ENCODE data around the gene FAH.

The FAH gene

GRCh38 chr15:80199869-80200268 is 47.1 kb downstream of the FAH start:
- no peak overlapping the region for H3K9ac ChIP-seq (ENCODE audit: insufficient read length)
- no peaks in the 10 kb centered on the region for H3K9me3 ChIP-seq (ENCODE audit: low read depth, low read length)
- no peak overlapping the region for H3K4me3 ChIP-seq
- no peak overlapping the region for H3K27ac ChIP-seq
- H3K36me3 ChIP-seq (ENCODE audit: insufficient read depth, low read length), result no peaks in the 10 kb centered on the region
- no peak for DNase-seq (ENCODE audit: low read depth, low spot score)
- TF ChIP-seq EZH2 (IDR thresholded peaks at IDR 0.05), result no peak
- TF ChIP-seq POLR2AphosphoS5 (IDR thresholded peaks at IDR 0.05; ENCODE audit: borderline replicate concordance, low read depth, low read length), result no peak
- no peak for TF ChIP-seq FOXP2 (optimal IDR thresholded peaks at IDR 0.05; ENCODE audit: control extremely low read depth, extremely low read length, insufficient read depth)

GRCh38 chr15:80201256-80202015 is 48.6 kb downstream of the FAH start:
- DNase-seq (ENCODE audit: low read depth, low spot score), result no peak
- Histone ChIP-seq H3K27ac (no peak overlapping the region), H3K9ac (ENCODE audit: insufficient read length) (no peak overlapping the region), H3K9me3 (ENCODE audit: low read depth, low read length) (no peaks in the 10 kb centered on the region), H3K4me3 (no peak overlapping the region), H3K36me3 (ENCODE audit: insufficient read depth, low read length) (no peaks in the 10 kb centered on the region)
- TF ChIP-seq EZH2 (IDR thresholded peaks at IDR 0.05) (no peak), FOXP2 (optimal IDR thresholded peaks at IDR 0.05; ENCODE audit: control extremely low read depth, extremely low read length, insufficient read depth) (no peak), POLR2AphosphoS5 (IDR thresholded peaks at IDR 0.05; ENCODE audit: borderline replicate concordance, low read depth, low read length) (no peak)

GRCh38 chr15:80202016-80202315 is 49.2 kb downstream of the FAH start:
- Histone ChIP-seq H3K27ac (no peak overlapping the region), H3K9ac (ENCODE audit: insufficient read length) (no peak overlapping the region), H3K36me3 (ENCODE audit: insufficient read depth, low read length) (no peaks in the 10 kb centered on the region), H3K9me3 (ENCODE audit: low read depth, low read length) (no peaks in the 10 kb centered on the region), H3K4me3 (no peak overlapping the region)
- TF ChIP-seq FOXP2 (optimal IDR thresholded peaks at IDR 0.05; ENCODE audit: control extremely low read depth, extremely low read length, insufficient read depth) (no peak), EZH2 (IDR thresholded peaks at IDR 0.05) (no peak)
- DNase-seq (ENCODE audit: low read depth, low spot score), result no peak

GRCh38 chr15:80202641-80203360 is 50.0 kb downstream of the FAH start:
- Histone ChIP-seq H3K36me3 (ENCODE audit: insufficient read depth, low read length) (no peaks in the 10 kb centered on the region), H3K9me3 (ENCODE audit: low read depth, low read length) (no peaks in the 10 kb centered on the region), H3K4me3 (no peak overlapping the region), H3K27ac (no peak overlapping the region), H3K9ac (ENCODE audit: insufficient read length) (no peak overlapping the region)
- no peak for DNase-seq (ENCODE audit: low read depth, low spot score)
- TF ChIP-seq FOXP2 (optimal IDR thresholded peaks at IDR 0.05; ENCODE audit: control extremely low read depth, extremely low read length, insufficient read depth) (no peak), POLR2AphosphoS5 (IDR thresholded peaks at IDR 0.05; ENCODE audit: borderline replicate concordance, low read depth, low read length) (no peak), EZH2 (IDR thresholded peaks at IDR 0.05) (no peak)

GRCh38 chr15:80203361-80203885 is 50.6 kb downstream of the FAH start:
- H3K36me3 ChIP-seq (ENCODE audit: insufficient read depth, low read length), result no peaks in the 10 kb centered on the region
- no peaks in the 10 kb centered on the region for H3K9me3 ChIP-seq (ENCODE audit: low read depth, low read length)
- DNase-seq (ENCODE audit: low read depth, low spot score), result no peak
- no peak overlapping the region for H3K27ac ChIP-seq
- H3K4me3 ChIP-seq, result no peak overlapping the region
- no peak for TF ChIP-seq FOXP2 (optimal IDR thresholded peaks at IDR 0.05; ENCODE audit: control extremely low read depth, extremely low read length, insufficient read depth)
- TF ChIP-seq POLR2AphosphoS5 (IDR thresholded peaks at IDR 0.05; ENCODE audit: borderline replicate concordance, low read depth, low read length), result no peak
- no peak for TF ChIP-seq EZH2 (IDR thresholded peaks at IDR 0.05)
- no peak overlapping the region for H3K9ac ChIP-seq (ENCODE audit: insufficient read length)

GRCh38 chr15:80204231-80204630 is 51.4 kb downstream of the FAH start:
- H3K27ac ChIP-seq, result no peak overlapping the region
- TF ChIP-seq EZH2 (IDR thresholded peaks at IDR 0.05), result no peak
- no peak overlapping the region for H3K4me3 ChIP-seq
- no peaks in the 10 kb centered on the region for H3K36me3 ChIP-seq (ENCODE audit: insufficient read depth, low read length)
- H3K9ac ChIP-seq (ENCODE audit: insufficient read length), result no peak overlapping the region
- no peak for DNase-seq (ENCODE audit: low read depth, low spot score)
- no peaks in the 10 kb centered on the region for H3K9me3 ChIP-seq (ENCODE audit: low read depth, low read length)

GRCh38 chr15:80207887-80208286 is 55.1 kb downstream of the FAH start:
- no peaks in the 10 kb centered on the region for H3K9me3 ChIP-seq (ENCODE audit: low read depth, low read length)

GRCh38 chr15:80208758-80209734 is 56.2 kb downstream of the FAH start:
- Histone ChIP-seq H3K9ac (ENCODE audit: insufficient read length) (no peak overlapping the region), H3K36me3 (ENCODE audit: insufficient read depth, low read length) (no peaks in the 10 kb centered on the region), H3K4me3 (no peak overlapping the region), H3K9me3 (ENCODE audit: low read depth, low read length) (no peaks in the 10 kb centered on the region), H3K27ac (no peak overlapping the region)
- DNase-seq (ENCODE audit: low read depth, low spot score), result no peak
- TF ChIP-seq FOXP2 (optimal IDR thresholded peaks at IDR 0.05; ENCODE audit: control extremely low read depth, extremely low read length, insufficient read depth), result no peak
- no peak for TF ChIP-seq POLR2AphosphoS5 (IDR thresholded peaks at IDR 0.05; ENCODE audit: borderline replicate concordance, low read depth, low read length)
- TF ChIP-seq EZH2 (IDR thresholded peaks at IDR 0.05), result no peak

More at GRCh38 chr15:80207887-80208286, 55.1 kb downstream of the FAH start:
- TF ChIP-seq EZH2 (IDR thresholded peaks at IDR 0.05) (no peak), FOXP2 (optimal IDR thresholded peaks at IDR 0.05; ENCODE audit: control extremely low read depth, extremely low read length, insufficient read depth) (no peak), POLR2AphosphoS5 (IDR thresholded peaks at IDR 0.05; ENCODE audit: borderline replicate concordance, low read depth, low read length) (no peak)
- no peak overlapping the region for H3K9ac ChIP-seq (ENCODE audit: insufficient read length)
- no peaks in the 10 kb centered on the region for H3K36me3 ChIP-seq (ENCODE audit: insufficient read depth, low read length)
- DNase-seq (ENCODE audit: low read depth, low spot score), result no peak
- no peak overlapping the region for H3K27ac ChIP-seq
- H3K4me3 ChIP-seq, result no peak overlapping the region

Measured in SK-N-MC (cell line).